Stimulated activated effector memory CD8-positive, alpha-beta T cell treated with anti-CD3 and anti-CD28 coated beads, Interleukin-12 subunit alpha, Interleukin-12 subunit beta, amount 100 ng/mL, for 72 hours (primary cell): ENCODE results near the gene CCDC34.
"Not testable (repeated sequence)": the region's sequence is repeated elsewhere in the genome, so short reads cannot be mapped to it uniquely, and the experiment has no call there.

Experiments
- ATAC-seq: fragments of 150-1000 bp; cut with Tn5 transposase; 2 replicates; pipeline ENCODE4 v1.10.0; 2021
- DNase-seq, 2 donors: peaks; one replicate each; pipeline ENCODE4 v3.0.0; 2021 to 2022; ENCODE audit warnings: low spot score in 2 of 2
- H3K27ac Mint-ChIP-seq: one replicate; pipeline ENCODE4 v1.8.0; 2022; ENCODE audit warnings: mild to moderate bottlenecking, mixed read lengths
- H3K36me3 Mint-ChIP-seq: one replicate; pipeline ENCODE4 v1.8.0; 2022; ENCODE audit warnings: mild to moderate bottlenecking, mixed read lengths
- H3K4me1 Mint-ChIP-seq: one replicate; pipeline ENCODE4 v1.8.0; 2022; ENCODE audit warnings: mixed read lengths
- H3K4me3 Mint-ChIP-seq: one replicate; pipeline ENCODE4 v1.8.0; 2022; ENCODE audit warnings: mild to moderate bottlenecking, mixed read lengths
- H3K9me3 Mint-ChIP-seq: one replicate; pipeline ENCODE4 v1.8.0; 2022; ENCODE audit warnings: mixed read lengths

Gene CCDC34

DNA sequence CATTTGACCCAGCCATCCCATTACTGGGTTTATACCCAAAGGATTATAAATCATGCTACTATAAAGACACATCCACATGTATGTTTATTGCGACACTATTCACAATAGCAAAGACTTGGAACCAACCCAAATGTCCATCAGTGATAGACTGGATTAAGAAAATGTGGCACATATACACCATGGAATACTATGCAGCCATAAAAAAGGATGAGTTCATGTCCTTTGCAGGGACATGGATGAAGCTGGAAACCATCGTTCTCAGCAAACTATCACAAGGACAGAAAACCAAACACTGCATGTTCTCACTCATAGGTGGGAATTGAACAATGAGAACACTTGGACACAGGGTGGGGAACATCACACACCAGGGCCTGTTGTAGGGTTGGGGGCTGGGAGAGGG, 36.0 kb downstream of the CCDC34 start:
- H3K4me1 Mint-ChIP-seq, result peaks cover 13% of the 10 kb centered on the region
- ATAC-seq, H3K27ac Mint-ChIP-seq, H3K36me3 Mint-ChIP-seq, H3K4me3 Mint-ChIP-seq, DNase-seq, H3K9me3 Mint-ChIP-seq: not testable (repeated sequence)

GRCh38 chr11:27322196-27322595, 40.8 kb downstream of the CCDC34 start:
- ATAC-seq, DNase-seq, H3K9me3 Mint-ChIP-seq, H3K36me3 Mint-ChIP-seq, H3K27ac Mint-ChIP-seq, H3K4me3 Mint-ChIP-seq: not testable (repeated sequence)
- peaks cover 31% of the 10 kb centered on the region for H3K4me1 Mint-ChIP-seq

DNA sequence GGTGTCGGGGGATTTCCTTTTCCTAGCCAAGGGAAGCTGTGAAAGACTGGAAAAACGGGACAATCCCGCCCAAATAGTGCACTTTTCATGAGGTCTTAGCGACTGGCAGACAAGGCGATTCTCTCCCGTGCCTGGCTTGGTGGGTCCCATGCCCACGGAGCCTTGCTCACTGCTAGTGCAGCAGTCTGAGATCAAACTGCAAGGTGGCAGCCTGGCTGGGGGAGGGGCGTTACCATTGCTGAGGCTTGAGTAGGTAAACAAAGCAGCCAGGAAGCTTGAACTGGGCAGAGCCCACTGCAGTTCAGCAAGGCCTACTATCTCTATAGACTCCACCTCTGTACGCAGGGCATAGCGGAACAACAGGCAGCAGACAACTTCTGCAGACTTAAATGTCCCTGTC, 41.7 kb downstream of the CCDC34 start:
- not testable (repeated sequence) for DNase-seq, H3K27ac Mint-ChIP-seq, H3K9me3 Mint-ChIP-seq, H3K4me3 Mint-ChIP-seq, ATAC-seq, H3K36me3 Mint-ChIP-seq
- H3K4me1 Mint-ChIP-seq, result peaks cover 31% of the 10 kb centered on the region

DNA sequence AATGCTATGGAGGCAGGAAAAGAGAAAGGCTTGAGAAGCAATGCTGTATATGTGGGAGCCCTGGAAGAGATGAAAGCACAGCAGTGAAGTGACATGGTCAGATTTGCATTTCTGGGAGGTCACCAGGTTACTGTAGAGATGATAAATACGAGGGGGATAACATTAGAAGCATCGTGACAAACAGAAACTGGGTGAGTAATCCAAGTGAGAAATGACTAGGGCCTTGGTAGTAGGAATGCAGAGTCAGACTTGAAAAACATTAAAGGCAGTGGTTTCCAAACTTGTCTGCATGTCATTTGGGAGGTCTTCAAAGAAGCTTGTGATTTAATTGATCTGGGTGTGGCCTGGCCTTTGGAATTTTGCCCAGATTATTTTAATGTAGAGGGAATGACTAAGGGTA, 43.9 kb downstream of the CCDC34 start:
- Mint-ChIP-seq H3K27ac (no peak overlapping the region), H3K9me3 (no peaks in the 10 kb centered on the region), H3K36me3 (no peaks in the 10 kb centered on the region), H3K4me3 (no peak overlapping the region), H3K4me1 (peaks cover 26% of the 10 kb centered on the region)
- DNase-seq (no peak), ATAC-seq (peak; percentile 100)

DNA sequence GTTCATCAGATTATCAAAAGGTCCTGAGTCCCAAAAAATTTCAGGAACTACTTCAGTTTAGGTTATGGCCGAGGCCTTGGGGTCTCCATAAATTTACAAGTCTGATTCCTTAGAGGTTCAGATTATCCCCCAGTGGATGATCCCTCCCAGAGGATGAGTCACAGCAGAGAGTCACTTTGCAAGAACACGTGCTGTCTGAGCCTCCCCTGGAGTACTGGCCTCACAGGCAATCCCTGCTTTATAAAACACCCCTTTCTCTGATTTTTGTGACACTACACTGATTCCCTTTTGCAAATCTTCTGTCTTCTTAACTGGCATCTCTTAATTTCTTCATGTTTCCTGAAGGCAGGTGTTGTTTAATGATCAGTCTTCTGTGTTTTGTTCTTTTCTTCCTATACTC, 45.3 kb downstream of the CCDC34 start:
- no peak overlapping the region for H3K4me3 Mint-ChIP-seq
- H3K27ac Mint-ChIP-seq, result peak overlapping the region; percentile 1
- no peak for ATAC-seq
- H3K4me1 Mint-ChIP-seq, result peaks cover 18% of the 10 kb centered on the region
- no peaks in the 10 kb centered on the region for H3K36me3 Mint-ChIP-seq
- no peaks in the 10 kb centered on the region for H3K9me3 Mint-ChIP-seq
- DNase-seq, result no peak

DNA sequence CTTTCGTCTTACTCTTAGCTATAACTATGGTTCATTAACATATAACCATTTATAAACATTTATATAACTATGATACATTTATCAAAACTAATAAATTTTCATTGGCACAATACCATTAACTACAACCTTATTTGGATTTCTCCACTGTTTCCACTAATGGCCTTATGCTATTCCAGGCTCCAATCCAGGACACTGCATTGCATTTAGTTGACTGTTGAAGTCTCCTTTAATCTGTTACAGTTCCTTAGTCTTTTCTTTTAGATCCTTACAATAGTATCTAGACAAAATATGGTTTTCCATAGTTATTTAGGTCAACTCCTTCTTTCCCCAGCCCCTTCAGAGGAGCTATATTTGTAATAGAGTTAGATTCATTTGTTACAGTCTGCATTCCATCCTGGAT, 47.2 kb downstream of the CCDC34 start:
- H3K9me3 Mint-ChIP-seq, result no peaks in the 10 kb centered on the region
- H3K36me3 Mint-ChIP-seq, result no peaks in the 10 kb centered on the region
- ATAC-seq (no peak), DNase-seq (no peak)
- no peak overlapping the region for H3K27ac Mint-ChIP-seq
- H3K4me1 Mint-ChIP-seq, result peaks cover 18% of the 10 kb centered on the region
- no peak overlapping the region for H3K4me3 Mint-ChIP-seq

GRCh38 chr11:27313157-27313821, 49.7 kb downstream of the CCDC34 start:
- no peaks in the 10 kb centered on the region for H3K4me1 Mint-ChIP-seq
- H3K27ac Mint-ChIP-seq, result no peak overlapping the region
- no peaks in the 10 kb centered on the region for H3K36me3 Mint-ChIP-seq
- no peaks in the 10 kb centered on the region for H3K9me3 Mint-ChIP-seq
- no peak overlapping the region for H3K4me3 Mint-ChIP-seq
- DNase-seq (no peak), ATAC-seq (no peak)

DNA sequence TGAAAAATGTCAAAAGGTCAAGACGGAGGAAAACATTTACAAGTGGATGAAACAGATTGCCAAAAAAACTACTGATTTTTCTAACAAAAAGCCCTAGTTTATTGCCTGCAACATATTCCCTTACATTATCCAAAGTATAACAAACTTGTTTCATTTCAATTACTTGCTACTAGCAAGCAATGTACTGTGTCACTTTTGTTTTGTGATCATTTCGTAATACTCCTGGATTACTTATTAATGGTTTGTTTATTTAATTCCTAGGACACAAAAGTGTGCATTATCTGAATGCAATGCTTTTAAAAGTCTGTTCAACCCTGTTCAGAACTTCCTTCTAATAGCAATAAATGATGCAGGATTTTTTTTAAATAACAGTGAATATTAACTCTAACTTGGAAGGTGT, 50.9 kb downstream of the CCDC34 start:
- DNase-seq, result no peak
- Mint-ChIP-seq H3K27ac (no peak overlapping the region), H3K4me3 (no peak overlapping the region), H3K9me3 (no peaks in the 10 kb centered on the region), H3K4me1 (no peaks in the 10 kb centered on the region), H3K36me3 (no peaks in the 10 kb centered on the region)
- ATAC-seq, result no peak

- DNase-seq (no peak), ATAC-seq (no peak)
- no peaks in the 10 kb centered on the region for H3K4me1 Mint-ChIP-seq
- H3K27ac Mint-ChIP-seq, result no peak overlapping the region
- H3K4me3 Mint-ChIP-seq, result no peak overlapping the region
- H3K9me3 Mint-ChIP-seq, result no peaks in the 10 kb centered on the region
- no peaks in the 10 kb centered on the region for H3K36me3 Mint-ChIP-seq
Observed at GRCh38 chr11:27310707-27311106, 52.3 kb downstream of the CCDC34 start.

- Mint-ChIP-seq H3K4me3 (no peak overlapping the region), H3K4me1 (no peaks in the 10 kb centered on the region)
- ATAC-seq, result no peak
Observed at GRCh38 chr11:27310182-27310581, 52.8 kb downstream of the CCDC34 start.

GRCh38 chr11:27309046-27309445, 54.0 kb downstream of the CCDC34 start:
- ATAC-seq (no peak), DNase-seq (no peak)
- Mint-ChIP-seq H3K4me3 (no peak overlapping the region), H3K4me1 (no peaks in the 10 kb centered on the region), H3K27ac (no peak overlapping the region), H3K9me3 (no peaks in the 10 kb centered on the region), H3K36me3 (no peaks in the 10 kb centered on the region)

More at GRCh38 chr11:27310182-27310581, 52.8 kb downstream of the CCDC34 start:
- DNase-seq, result no peak
- Mint-ChIP-seq H3K9me3 (no peaks in the 10 kb centered on the region), H3K27ac (no peak overlapping the region), H3K36me3 (no peaks in the 10 kb centered on the region)

- DNase-seq (no peak), ATAC-seq (no peak)
- Mint-ChIP-seq H3K36me3 (no peaks in the 10 kb centered on the region), H3K4me1 (no peaks in the 10 kb centered on the region), H3K4me3 (no peak overlapping the region), H3K27ac (no peak overlapping the region), H3K9me3 (no peaks in the 10 kb centered on the region)
Observed at GRCh38 chr11:27307232-27307631, 55.8 kb downstream of the CCDC34 start.

- no peak overlapping the region for H3K4me3 Mint-ChIP-seq
- no peaks in the 10 kb centered on the region for H3K36me3 Mint-ChIP-seq
- H3K27ac Mint-ChIP-seq, result no peak overlapping the region
- no peak for DNase-seq
- H3K4me1 Mint-ChIP-seq, result no peaks in the 10 kb centered on the region
- H3K9me3 Mint-ChIP-seq, result no peaks in the 10 kb centered on the region
- no peak for ATAC-seq
Observed at GRCh38 chr11:27305751-27306150, 57.3 kb downstream of the CCDC34 start.

DNA sequence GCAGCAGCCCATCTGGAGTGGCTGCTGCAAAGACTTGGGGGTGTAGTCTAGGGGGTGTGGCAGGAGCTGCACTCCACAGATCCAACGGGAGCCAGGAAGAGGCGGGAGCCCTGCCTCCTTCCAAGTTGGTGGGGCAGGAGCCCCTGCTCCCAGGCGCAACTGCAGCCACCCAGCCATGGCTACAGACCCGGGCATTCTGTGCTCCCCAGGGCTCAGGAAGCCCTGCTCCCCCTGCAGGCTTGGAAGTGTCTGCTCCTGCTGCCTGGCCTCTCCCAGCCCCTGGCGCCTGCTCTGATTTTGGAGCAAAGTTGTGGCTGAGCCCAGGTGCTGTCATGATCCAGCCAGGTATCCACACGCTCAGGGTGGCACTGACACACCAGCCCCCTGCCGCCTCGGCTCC, 58.5 kb downstream of the CCDC34 start:
- no peak overlapping the region for H3K4me3 Mint-ChIP-seq
- H3K27ac Mint-ChIP-seq, result no peak overlapping the region
- H3K9me3 Mint-ChIP-seq, result no peaks in the 10 kb centered on the region
- no peaks in the 10 kb centered on the region for H3K36me3 Mint-ChIP-seq
- ATAC-seq, result no peak
- no peaks in the 10 kb centered on the region for H3K4me1 Mint-ChIP-seq
- DNase-seq, result no peak

- no peaks in the 10 kb centered on the region for H3K4me1 Mint-ChIP-seq
- no peaks in the 10 kb centered on the region for H3K9me3 Mint-ChIP-seq
- no peaks in the 10 kb centered on the region for H3K36me3 Mint-ChIP-seq
- no peak for DNase-seq
- H3K4me3 Mint-ChIP-seq, result no peak overlapping the region
- H3K27ac Mint-ChIP-seq, result no peak overlapping the region
- no peak for ATAC-seq
Observed at GRCh38 chr11:27303903-27304302, 59.1 kb downstream of the CCDC34 start.

- no peak overlapping the region for H3K4me3 Mint-ChIP-seq
- ATAC-seq (peak; percentile 90), DNase-seq (no peak)
Observed at GRCh38 chr11:27300974-27301373, 62.0 kb downstream of the CCDC34 start.

DNA sequence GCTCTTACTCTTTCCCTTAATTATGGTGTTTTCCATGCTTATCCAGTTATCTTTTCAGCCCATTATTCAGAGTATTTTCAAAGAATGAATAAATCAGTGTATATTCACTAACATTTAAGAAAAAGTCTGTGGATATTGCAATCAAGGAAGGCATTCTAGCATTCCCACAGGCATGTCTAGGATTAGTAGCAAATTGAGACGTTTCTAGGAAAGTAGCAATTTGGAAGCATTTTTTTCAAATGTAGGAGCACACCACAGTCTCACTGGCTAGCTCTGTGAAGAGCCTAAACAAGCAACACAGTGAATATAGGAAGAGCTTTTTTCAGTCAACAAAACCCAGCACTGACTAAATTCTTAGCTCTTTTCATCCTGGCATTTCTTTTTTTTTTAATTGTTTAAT, 65.4 kb downstream of the CCDC34 start:
- H3K9me3 Mint-ChIP-seq, result no peaks in the 10 kb centered on the region
- no peaks in the 10 kb centered on the region for H3K4me1 Mint-ChIP-seq
- ATAC-seq (no peak), DNase-seq (no peak)
- no peaks in the 10 kb centered on the region for H3K36me3 Mint-ChIP-seq
- no peak overlapping the region for H3K4me3 Mint-ChIP-seq
- no peak overlapping the region for H3K27ac Mint-ChIP-seq

More at GRCh38 chr11:27300974-27301373, 62.0 kb downstream of the CCDC34 start:
- Mint-ChIP-seq H3K4me1 (no peaks in the 10 kb centered on the region), H3K36me3 (no peaks in the 10 kb centered on the region), H3K9me3 (no peaks in the 10 kb centered on the region), H3K27ac (no peak overlapping the region)
